Stimulated activated CD8-positive, alpha-beta memory T cell treated with anti-CD3 and anti-CD28 coated beads, Interleukin-15, amount 100 ng/mL, for 48 hours (primary cell): ENCODE results near the gene RPH3AL.
"Not testable (repeated sequence)": the region's sequence is repeated elsewhere in the genome, so short reads cannot be mapped to it uniquely, and the experiment has no call there.

Experiments
- DNase-seq, 2 donors: peaks; one replicate each; pipeline ENCODE4 v3.0.0-alpha.2; 2020; ENCODE audit warnings: low read depth in 2 of 2

The RPH3AL gene

GRCh38 chr17:260944-261343 is 91.7 kb downstream of the RPH3AL start:
- DNase-seq: no peak

GRCh38 chr17:260031-260791 is 92.4 kb downstream of the RPH3AL start:
- DNase-seq: no peak

GRCh38 chr17:259341-259976 is 93.1 kb downstream of the RPH3AL start:
- DNase-seq: no peak

- DNase-seq: no peak
Measured at GRCh38 chr17:258906-259305, 93.7 kb downstream of the RPH3AL start.

GRCh38 chr17:258045-258734 is 94.4 kb downstream of the RPH3AL start:
- no peak for DNase-seq

- DNase-seq: no peak
Measured at GRCh38 chr17:253091-253846, 99.3 kb downstream of the RPH3AL start.

GRCh38 chr17:252456-252855 is 100.2 kb downstream of the RPH3AL start:
- DNase-seq: no peak

GRCh38 chr17:251531-251930 is 101.1 kb downstream of the RPH3AL start:
- DNase-seq: no peak

- DNase-seq: no peak
Measured at GRCh38 chr17:250487-251300, 101.9 kb downstream of the RPH3AL start.

- DNase-seq: no peak
Measured at GRCh38 chr17:249236-249993, 103.2 kb downstream of the RPH3AL start.

- no peak for DNase-seq
Measured at GRCh38 chr17:248337-249235, 104.0 kb downstream of the RPH3AL start.

- no peak for DNase-seq
Measured at GRCh38 chr17:247767-248166, 104.8 kb downstream of the RPH3AL start.

GRCh38 chr17:246851-247421 is 105.7 kb downstream of the RPH3AL start:
- DNase-seq: no peak

- DNase-seq: no peak
Measured at GRCh38 chr17:246226-246625, 106.4 kb downstream of the RPH3AL start.

GRCh38 chr17:245611-246010 is 107.0 kb downstream of the RPH3AL start:
- no peak for DNase-seq

GRCh38 chr17:245020-245419 is 107.6 kb downstream of the RPH3AL start:
- DNase-seq: no peak

GRCh38 chr17:243924-244323 is 108.7 kb downstream of the RPH3AL start:
- DNase-seq: not testable (repeated sequence)

- no peak for DNase-seq
Measured at GRCh38 chr17:238964-239259, 113.7 kb downstream of the RPH3AL start.
